Bronchial epithelial cell (primary cell): ENCODE measurements around the gene PDE4C. TPM values are rescaled to one million over a fixed set of nuclear protein-coding genes. Genes with fewer than 3 reads are reported as not detected.

Experiments used
- DNase-seq: peaks from one replicate; pipeline ENCODE4 v3.0.0-alpha.2; 2010; ENCODE audit warnings: low read depth
- FAIRE-seq: peaks from 2 replicates; lab custom pipeline; 2011; peaks lifted over from hg19 to GRCh38; lab: Jason Lieb, UNC
- H3K27me3 ChIP-seq: 2 replicates; pipeline ENCODE4 v1.5.1; 2011; ENCODE audit warnings: low read length; ENCODE audit not compliant: control insufficient read depth, insufficient read depth
- H3K36me3 ChIP-seq: 2 replicates; pipeline ENCODE4 v1.5.1; 2011; ENCODE audit warnings: low read length; ENCODE audit not compliant: control insufficient read depth, insufficient read depth
- H3K4me3 ChIP-seq: 2 replicates; pipeline ENCODE4 v1.5.1; 2011; ENCODE audit warnings: mild to moderate bottlenecking, low read depth, low read length, control low read depth
- CTCF ChIP-seq: IDR thresholded peaks from 2 replicates; pipeline ENCODE4 v1.5.1; 2011; ENCODE audit warnings: mild to moderate bottlenecking, moderate library complexity, low read length, control low read depth, inconsistent platforms; ENCODE audit not compliant: insufficient read depth, severe bottlenecking
- total RNA-seq: library from RNA; depleted of rRNA; stranded (reverse); fragments of >200 nt; gene quantifications from 2 replicates; pipeline ENCODE4 v1.2.1, GENCODE V29; 2014

The PDE4C gene
- total RNA-seq, 1 donor from 2014 or later, result 0.26 TPM

GRCh38 chr19:18259893-18260292, 33.7 kb upstream of the PDE4C start:
- DNase-seq, result no peak
- Histone ChIP-seq H3K36me3 (no peaks in the 10 kb centered on the region), H3K27me3 (no peaks in the 10 kb centered on the region), H3K4me3 (no peak overlapping the region)
- peak; percentile 92 for FAIRE-seq
- no peak for TF ChIP-seq CTCF

- Histone ChIP-seq H3K27me3 (no peaks in the 10 kb centered on the region), H3K36me3 (no peaks in the 10 kb centered on the region), H3K4me3 (no peak overlapping the region)
- DNase-seq, result no peak
- no peak for TF ChIP-seq CTCF
- no peak for FAIRE-seq
These were observed 31.5 kb upstream of the PDE4C start for GRCh38 chr19:18257503-18258470.

- no peaks in the 10 kb centered on the region for H3K27me3 ChIP-seq
- H3K36me3 ChIP-seq, result no peaks in the 10 kb centered on the region
- no peak overlapping the region for H3K4me3 ChIP-seq
- DNase-seq (no peak), FAIRE-seq (no peak)
- TF ChIP-seq CTCF, result peak; percentile 78
These were observed 28.6 kb upstream of the PDE4C start for GRCh38 chr19:18254546-18255503.

GRCh38 chr19:18253716-18254115, 27.5 kb upstream of the PDE4C start:
- H3K4me3 ChIP-seq, result no peak overlapping the region
- no peak for TF ChIP-seq CTCF
- DNase-seq (peak; percentile 92), FAIRE-seq (peak; percentile 99)
- H3K27me3 ChIP-seq, result no peaks in the 10 kb centered on the region
- no peaks in the 10 kb centered on the region for H3K36me3 ChIP-seq

- Histone ChIP-seq H3K36me3 (no peaks in the 10 kb centered on the region), H3K27me3 (no peaks in the 10 kb centered on the region), H3K4me3 (no peak overlapping the region)
- TF ChIP-seq CTCF, result no peak
- DNase-seq (no peak), FAIRE-seq (no peak)
These were observed 26.9 kb upstream of the PDE4C start for GRCh38 chr19:18253130-18253529.
